ENCODE data around the gene CDH22.

CDH22 gene

GRCh38 chr20:46222521-46223007 is 85.7 kb downstream of the CDH22 start:
- H2AFZ ChIP-seq, result peak overlapping the region; percentile 81
- H3K27ac ChIP-seq, result peak overlapping the region; percentile 97
- no peak for TF ChIP-seq CTCF (IDR thresholded peaks at IDR 0.05)
- H3K4me3 ChIP-seq (ENCODE audit: low read depth, low read length), result no peak overlapping the region
- H3K9ac ChIP-seq, result no peak overlapping the region
- H3K4me2 ChIP-seq (ENCODE audit: low read length), result peak overlapping the region; percentile 15
- peaks cover 45% of the 10 kb centered on the region for H3K4me1 ChIP-seq
- no peaks in the 10 kb centered on the region for H3K27me3 ChIP-seq (ENCODE audit: control insufficient read depth, insufficient read depth, low read length)
- H3K9me3 ChIP-seq (ENCODE audit: control insufficient read depth, low read length), result no peaks in the 10 kb centered on the region
- no peaks in the 10 kb centered on the region for H3K79me2 ChIP-seq
- H3K36me3 ChIP-seq (ENCODE audit: control insufficient read depth, insufficient read depth, low read length), result no peaks in the 10 kb centered on the region

GRCh38 chr20:46221256-46221833 is 87.0 kb downstream of the CDH22 start:
- Histone ChIP-seq H2AFZ (peak overlapping the region; percentile 89), H3K9me3 (ENCODE audit: control insufficient read depth, low read length) (no peaks in the 10 kb centered on the region), H3K27me3 (ENCODE audit: control insufficient read depth, insufficient read depth, low read length) (no peaks in the 10 kb centered on the region), H3K4me1 (peaks cover 41% of the 10 kb centered on the region), H3K27ac (peak overlapping the region; percentile 60), H3K4me2 (ENCODE audit: low read length) (no peak overlapping the region), H3K4me3 (ENCODE audit: low read depth, low read length) (no peak overlapping the region), H3K36me3 (ENCODE audit: control insufficient read depth, insufficient read depth, low read length) (no peaks in the 10 kb centered on the region), H3K9ac (no peak overlapping the region), H3K79me2 (no peaks in the 10 kb centered on the region)
- TF ChIP-seq CTCF (IDR thresholded peaks at IDR 0.05), result no peak

- Histone ChIP-seq H3K27ac (peak overlapping the region; percentile 60), H3K4me2 (ENCODE audit: low read length) (no peak overlapping the region), H3K9ac (no peak overlapping the region)
Measured at GRCh38 chr20:46220455-46221207, 87.7 kb downstream of the CDH22 start.

GRCh38 chr20:46219920-46220319 is 88.4 kb downstream of the CDH22 start:
- H3K4me3 ChIP-seq (ENCODE audit: low read depth, low read length), result no peak overlapping the region
- peaks cover 41% of the 10 kb centered on the region for H3K4me1 ChIP-seq
- no peak overlapping the region for H3K27ac ChIP-seq
- no peak overlapping the region for H3K9ac ChIP-seq
- no peaks in the 10 kb centered on the region for H3K9me3 ChIP-seq (ENCODE audit: control insufficient read depth, low read length)
- peak overlapping the region; percentile 89 for H2AFZ ChIP-seq
- H3K4me2 ChIP-seq (ENCODE audit: low read length), result no peak overlapping the region
- TF ChIP-seq CTCF (IDR thresholded peaks at IDR 0.05), result no peak
- H3K79me2 ChIP-seq, result no peaks in the 10 kb centered on the region
- H3K27me3 ChIP-seq (ENCODE audit: control insufficient read depth, insufficient read depth, low read length), result no peaks in the 10 kb centered on the region
- H3K36me3 ChIP-seq (ENCODE audit: control insufficient read depth, insufficient read depth, low read length), result no peaks in the 10 kb centered on the region

More at GRCh38 chr20:46220455-46221207, 87.7 kb downstream of the CDH22 start:
- H3K9me3 ChIP-seq (ENCODE audit: control insufficient read depth, low read length), result no peaks in the 10 kb centered on the region
- H3K79me2 ChIP-seq, result no peaks in the 10 kb centered on the region
- H3K36me3 ChIP-seq (ENCODE audit: control insufficient read depth, insufficient read depth, low read length), result no peaks in the 10 kb centered on the region
- no peak overlapping the region for H3K4me3 ChIP-seq (ENCODE audit: low read depth, low read length)
- peak overlapping the region; percentile 89 for H2AFZ ChIP-seq
- no peaks in the 10 kb centered on the region for H3K27me3 ChIP-seq (ENCODE audit: control insufficient read depth, insufficient read depth, low read length)
- TF ChIP-seq CTCF (IDR thresholded peaks at IDR 0.05), result no peak
- H3K4me1 ChIP-seq, result peaks cover 41% of the 10 kb centered on the region

Measured in parathyroid adenoma (tissue), 2 donors.